ENCODE measurements around the gene ASPA. TPM values are rescaled to one million over a fixed set of nuclear protein-coding genes. Genes with fewer than 3 reads are reported as not detected.
"Not testable (repeated sequence)": the region's sequence is repeated elsewhere in the genome, so short reads cannot be mapped to it uniquely, and the experiment has no call there.

Gene ASPA
- total and polyA plus RNA-seq, 7 donors: 0.68 to 4.8 (median 2.9) TPM

- no peaks in the 10 kb centered on the region for H3K27me3 ChIP-seq (ENCODE audit: insufficient read depth in 3 of 3, low read length in 2 of 3)
- peaks cover 26% of the 10 kb centered on the region for H3K4me1 ChIP-seq
- H3K9me3 ChIP-seq: no peaks in the 10 kb centered on the region
- H3K27ac ChIP-seq: no peak overlapping the region
- H3K4me3 ChIP-seq: no peak overlapping the region
- no peaks in the 10 kb centered on the region for H3K36me3 ChIP-seq (ENCODE audit: insufficient read depth in 1 of 2, low read depth in 1 of 2)
- TF ChIP-seq CTCF (IDR thresholded peaks at IDR 0.05): no peak
- intact Hi-C loops (cut with DNase I): no loop called here
- ATAC-seq (peak in 2 of 4 donors; percentile 11 to 15), DNase-seq (no peak)
- WGBS, 3 donors: 45 to 63% (median 54%) methylated on average over 9 of the region's 9 CpGs
These were observed 39.1 kb downstream of the ASPA start for GRCh38 chr17:3514873-3515272.

GRCh38 chr17:3519472-3519871 lies 43.7 kb downstream of the ASPA start:
- H3K27ac ChIP-seq; H3K4me1 ChIP-seq; H3K9me3 ChIP-seq; H3K27me3 ChIP-seq (ENCODE audit: insufficient read depth in 3 of 3, low read length in 2 of 3); intact Hi-C loops (cut with DNase I); H3K36me3 ChIP-seq (ENCODE audit: insufficient read depth in 1 of 2, low read depth in 1 of 2); H3K4me3 ChIP-seq; DNase-seq; ATAC-seq: not testable (repeated sequence)
- 93 to 96% (median 96%) methylated on average over 4 of the region's 4 CpGs for WGBS, 3 donors

GRCh38 chr17:3524024-3524423 lies 48.2 kb downstream of the ASPA start:
- no peak for DNase-seq
- intact Hi-C loops (cut with DNase I): no loop called here
- 88 to 92% (median 91%) methylated on average over 13 of the region's 13 CpGs for WGBS, 3 donors

GRCh38 chr17:3526491-3526890 lies 50.7 kb downstream of the ASPA start:
- Histone ChIP-seq H3K27ac (no peak overlapping the region), H3K4me1 (no peaks in the 10 kb centered on the region), H3K4me3 (no peak overlapping the region), H3K9me3 (no peaks in the 10 kb centered on the region), H3K27me3 (ENCODE audit: insufficient read depth in 3 of 3, low read length in 2 of 3) (no peaks in the 10 kb centered on the region), H3K36me3 (ENCODE audit: insufficient read depth in 1 of 2, low read depth in 1 of 2) (no peaks in the 10 kb centered on the region)
- DNase-seq: no peak
- 90 to 95% (median 91%) methylated on average over 12 of the region's 12 CpGs for WGBS, 3 donors
- ATAC-seq: no peak
- intact Hi-C loops (cut with DNase I): no loop called here
- TF ChIP-seq CTCF (IDR thresholded peaks at IDR 0.05): no peak

More at GRCh38 chr17:3524024-3524423, 48.2 kb downstream of the ASPA start:
- Histone ChIP-seq H3K9me3 (no peaks in the 10 kb centered on the region), H3K27me3 (ENCODE audit: insufficient read depth in 3 of 3, low read length in 2 of 3) (no peaks in the 10 kb centered on the region), H3K4me3 (no peak overlapping the region), H3K36me3 (ENCODE audit: insufficient read depth in 1 of 2, low read depth in 1 of 2) (no peaks in the 10 kb centered on the region), H3K27ac (no peak overlapping the region), H3K4me1 (no peaks in the 10 kb centered on the region)
- no peak for TF ChIP-seq CTCF (IDR thresholded peaks at IDR 0.05)
- no peak for ATAC-seq

- intact Hi-C loops (cut with DNase I): no loop called here
- Histone ChIP-seq H3K4me1 (no peaks in the 10 kb centered on the region), H3K27me3 (ENCODE audit: insufficient read depth in 3 of 3, low read length in 2 of 3) (no peaks in the 10 kb centered on the region), H3K36me3 (ENCODE audit: insufficient read depth in 1 of 2, low read depth in 1 of 2) (no peaks in the 10 kb centered on the region), H3K9me3 (no peaks in the 10 kb centered on the region), H3K4me3 (no peak overlapping the region), H3K27ac (no peak overlapping the region)
- ATAC-seq (no peak), DNase-seq (no peak)
- TF ChIP-seq CTCF (IDR thresholded peaks at IDR 0.05): no peak
- 77 to 84% (median 78%) methylated on average over 9 to 10 of the region's 10 CpGs for WGBS, 3 donors
These were observed 51.2 kb downstream of the ASPA start for GRCh38 chr17:3526971-3527370.
